Right lobe of liver (tissue), 6 donors: ENCODE measurements around the gene PHACTR2. TPM values are rescaled to one million over a fixed set of nuclear protein-coding genes. Genes with fewer than 3 reads are reported as not detected.

Experiments
- ATAC-seq, 4 donors: fragments of 200-7000 bp; cut with Tn5 transposase; one replicate each; pipeline ENCODE4 v1.9.1; 2020; ENCODE audit warnings: mild to moderate bottlenecking in 4 of 4, moderate library complexity in 4 of 4
- DNase-seq, 3 donors: peaks; one replicate each; pipeline ENCODE4 v3.0.0-alpha.2; 2020
- H3K27ac ChIP-seq, 3 donors: fragments of 200-600 bp; one replicate each; pipeline ENCODE4 v1.8.0; 2022
- H3K27me3 ChIP-seq, 2 donors: fragments of 200-600 bp; one replicate each; pipeline ENCODE4 v1.8.0; 2022
- H3K36me3 ChIP-seq, 4 donors: fragments of 200-600 bp; sonication (generic) in 1 of 4; one replicate each; pipeline versions ENCODE4 v1.5.1 to v1.8.0; 2017 to 2022; ENCODE audit warnings: control low read depth in 1 of 4
- H3K4me1 ChIP-seq, 4 donors: fragments of 200-600 bp; sonication (generic) in 1 of 4; one replicate each; pipeline versions ENCODE4 v1.5.1 to v1.8.0; 2017 to 2022; ENCODE audit warnings: control low read depth in 1 of 4
- H3K4me3 ChIP-seq, 3 donors: fragments of 200-600 bp; one replicate each; pipeline ENCODE4 v1.8.0; 2022
- H3K9me3 ChIP-seq, 4 donors: fragments of 200-600 bp; sonication (generic) in 1 of 4; one replicate each; pipeline versions ENCODE4 v1.5.1 to v1.8.0; 2017 to 2022; ENCODE audit warnings: control low read depth in 1 of 4
- CTCF ChIP-seq, 4 donors: fragments of 200-600 bp in 3 of 4; fragments of 450-650 bp in 1 of 4; IDR thresholded peaks; one replicate each; pipeline versions ENCODE4 v1.5.1 to v1.8.0; 2016 to 2022; ENCODE audit warnings: antibody characterized with exemption in 4 of 4, mild to moderate bottlenecking in 2 of 4
- POLR2A ChIP-seq: fragments of 450-650 bp; IDR thresholded peaks from one replicate; pipeline ENCODE4 v1.6.1; 2017; ENCODE audit warnings: antibody characterized with exemption, mild to moderate bottlenecking
- WGBS: methylation state at CpG from one replicate; pipeline ENCODE4 v1.1.6; 2018; ENCODE audit warnings: low coverage, low lambda C conversion rate; ENCODE audit not compliant: insufficient coverage; ENCODE audit errors: missing lambda C conversion rate; 5-methylcytosine and 5-hydroxymethylcytosine counted together
- intact Hi-C, 2 donors: fragments of 100-400 bp; cut with DNase I; formaldehyde crosslinking; loops; one replicate each; pipeline versions ENCODE4 v1.11.2 to v1.14.1; 2022
- total RNA-seq, 6 experiments: library from RNA; depleted of rRNA in 2 of 6; stranded (reverse); fragments of >200 nt in 2 of 6; fragmentation: NEBNext Ultra II Directional in 3 of 6; extraction: Animal tissue kit (Norgen Biotek cat#: 25700) in 3 of 6; gene quantifications; one replicate each; pipeline versions ENCODE4 v1.1.0 to v1.2.4, GENCODE V29; 2016 to 2023
- donor health status: DM: no; HTN: yes; CAD: no.
- donor health status: DM: no; HTN: no; CAD: no.
- donor health status: DM: no; HTN: no; CAD: no.
- donor health status: DM: no; HTN: yes; CAD: no.
- donor health status: DM: no; HTN: yes; CAD: no.

The PHACTR2 gene
- total RNA-seq, 6 experiments from 2014 or later, result 14.0 to 62.7 (median 20.9) TPM

- no peaks in the 10 kb centered on the region for H3K27me3 ChIP-seq
- WGBS, result 49% methylated on average over 2 of the region's 2 CpGs
- H3K4me3 ChIP-seq, result no peak overlapping the region
- DNase-seq, result no peak
- ATAC-seq, result peak in 1 of 4 donors; percentile 7
- peaks cover 0 to 37% (median 4%) of the 10 kb centered on the region in 4 donors for H3K4me1 ChIP-seq
- peak overlapping the region in 2 of 3 donors; percentile 24 to 47 for H3K27ac ChIP-seq
- no peaks in the 10 kb centered on the region for H3K9me3 ChIP-seq
- no peaks in the 10 kb centered on the region for H3K36me3 ChIP-seq
- TF ChIP-seq POLR2A (no peak), CTCF (IDR thresholded peaks at IDR 0.05) (no peak)
- intact Hi-C loops, result no loop called here
Measured at GRCh38 chr6:143697076-143697800, 19.5 kb downstream of the PHACTR2 start.

GRCh38 chr6:143698329-143698728, 20.6 kb downstream of the PHACTR2 start:
- intact Hi-C loops, result no loop called here
- peaks cover 0 to 37% (median 4%) of the 10 kb centered on the region in 4 donors for H3K4me1 ChIP-seq

GRCh38 chr6:143698759-143699429, 21.1 kb downstream of the PHACTR2 start:
- ATAC-seq (no peak), DNase-seq (no peak)
- H3K27ac ChIP-seq, result no peak overlapping the region
- no peak overlapping the region for H3K4me3 ChIP-seq
- 82% methylated on average over 8 of the region's 8 CpGs for WGBS
- intact Hi-C loops, result no loop called here
- H3K4me1 ChIP-seq, result peaks cover 0 to 37% (median 4%) of the 10 kb centered on the region in 4 donors
- TF ChIP-seq POLR2A (no peak), CTCF (IDR thresholded peaks at IDR 0.05) (no peak)
- no peaks in the 10 kb centered on the region for H3K9me3 ChIP-seq
- no peaks in the 10 kb centered on the region for H3K36me3 ChIP-seq
- no peaks in the 10 kb centered on the region for H3K27me3 ChIP-seq

More at GRCh38 chr6:143698329-143698728, 20.6 kb downstream of the PHACTR2 start:
- Histone ChIP-seq H3K9me3 (no peaks in the 10 kb centered on the region), H3K27ac (no peak overlapping the region), H3K4me3 (no peak overlapping the region), H3K36me3 (no peaks in the 10 kb centered on the region), H3K27me3 (no peaks in the 10 kb centered on the region)
- DNase-seq (no peak), ATAC-seq (no peak)
- TF ChIP-seq POLR2A (no peak), CTCF (IDR thresholded peaks at IDR 0.05) (no peak)
- WGBS, result 74% methylated on average over 3 of the region's 3 CpGs

- Histone ChIP-seq H3K27me3 (no peaks in the 10 kb centered on the region), H3K27ac (no peak overlapping the region), H3K4me3 (no peak overlapping the region), H3K9me3 (no peaks in the 10 kb centered on the region), H3K4me1 (peaks cover 0 to 37% (median 4%) of the 10 kb centered on the region in 4 donors), H3K36me3 (no peaks in the 10 kb centered on the region)
- intact Hi-C loops, result no loop called here
- TF ChIP-seq POLR2A (no peak), CTCF (IDR thresholded peaks at IDR 0.05) (no peak)
- ATAC-seq (no peak), DNase-seq (no peak)
- WGBS, result 87% methylated on average over 3 of the region's 3 CpGs
Measured at GRCh38 chr6:143699430-143699825, 21.7 kb downstream of the PHACTR2 start.
